GM18519 (cell line): ENCODE measurements around the gene RAP1GAP2.
"Not testable (repeated sequence)": the region's sequence is repeated elsewhere in the genome, so short reads cannot be mapped to it uniquely, and the experiment has no call there.

Experiments used
- ATAC-seq: cut with Tn5 transposase; IDR thresholded peaks from one replicate; pipeline ENCODE4 v1.9.1; 2021; ENCODE audit warnings: mild to moderate bottlenecking, moderate library complexity; ENCODE audit not compliant: unreplicated experiment, low FRiP score

The RAP1GAP2 gene

GRCh38 chr17:2785376-2785775 lies 10.9 kb upstream of the RAP1GAP2 start:
- not testable (repeated sequence) for ATAC-seq

- peak; percentile 58 for ATAC-seq
Observed at GRCh38 chr17:2786176-2786881, 9.9 kb upstream of the RAP1GAP2 start.

- ATAC-seq, result no peak
Observed at GRCh38 chr17:2789700-2790099, 6.5 kb upstream of the RAP1GAP2 start.

GRCh38 chr17:2792366-2793169 lies 3.7 kb upstream of the RAP1GAP2 start:
- ATAC-seq, result no peak

DNA sequence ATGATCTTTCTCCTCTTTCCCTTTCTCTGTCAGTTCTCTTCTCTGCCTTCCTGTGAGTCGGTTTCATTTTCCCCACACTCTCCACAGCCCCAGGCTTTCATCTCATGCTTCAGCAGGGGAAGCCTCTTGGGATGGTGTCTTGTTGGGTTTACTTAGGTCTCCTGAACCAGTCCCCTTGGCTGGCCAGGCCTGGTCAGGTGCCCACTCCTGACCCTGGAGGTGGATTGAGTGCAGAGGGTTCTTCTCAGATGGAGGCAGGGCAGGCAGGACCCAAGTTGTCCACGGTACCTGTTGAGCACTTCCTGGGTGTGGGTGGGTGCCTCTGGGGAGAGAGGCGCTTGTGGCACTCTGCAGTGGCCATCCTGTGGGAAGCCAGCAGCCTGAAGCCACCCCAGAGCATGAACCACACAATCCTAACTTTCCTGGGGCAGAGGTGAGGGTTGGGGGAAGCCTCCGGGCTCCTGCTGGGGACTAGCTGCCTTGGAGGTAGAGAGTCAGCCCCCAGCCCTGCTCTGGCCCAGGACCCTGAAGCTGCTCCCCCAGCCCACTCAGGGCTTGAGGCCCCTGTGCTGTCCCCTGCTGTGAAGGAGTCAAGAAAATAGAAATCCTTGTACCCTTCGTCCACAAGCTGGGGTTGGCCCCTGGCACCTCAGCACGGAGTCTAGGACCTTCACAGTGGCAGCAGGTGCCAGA lies 2.0 kb upstream of the RAP1GAP2 start:
- ATAC-seq, result no peak

GRCh38 chr17:2795441-2796163 lies 636 bp upstream of the RAP1GAP2 start:
- no peak for ATAC-seq

GRCh38 chr17:2797226-2797625 lies 988 bp downstream of the RAP1GAP2 start:
- ATAC-seq, result no peak

DNA sequence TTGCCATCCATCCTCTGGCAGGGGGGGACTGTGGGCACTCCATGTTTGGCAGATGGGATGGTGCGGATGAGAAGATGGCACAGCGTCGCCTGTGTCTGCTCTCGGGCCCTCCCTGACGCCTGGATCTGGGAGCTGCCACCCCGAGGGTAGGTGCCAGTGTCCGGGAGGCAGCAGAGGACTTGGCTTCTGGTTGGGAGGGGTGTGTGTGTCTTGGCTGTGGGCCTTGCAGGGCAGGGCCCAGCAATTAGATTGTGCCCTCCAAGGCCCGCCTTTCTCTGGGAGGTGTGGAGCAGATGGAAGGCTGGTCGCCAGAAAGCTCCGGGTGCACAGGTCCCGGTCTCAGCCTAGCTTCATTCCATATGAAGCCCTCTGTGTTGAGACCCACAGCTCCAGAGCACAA lies 1.4 kb downstream of the RAP1GAP2 start:
- no peak for ATAC-seq

DNA sequence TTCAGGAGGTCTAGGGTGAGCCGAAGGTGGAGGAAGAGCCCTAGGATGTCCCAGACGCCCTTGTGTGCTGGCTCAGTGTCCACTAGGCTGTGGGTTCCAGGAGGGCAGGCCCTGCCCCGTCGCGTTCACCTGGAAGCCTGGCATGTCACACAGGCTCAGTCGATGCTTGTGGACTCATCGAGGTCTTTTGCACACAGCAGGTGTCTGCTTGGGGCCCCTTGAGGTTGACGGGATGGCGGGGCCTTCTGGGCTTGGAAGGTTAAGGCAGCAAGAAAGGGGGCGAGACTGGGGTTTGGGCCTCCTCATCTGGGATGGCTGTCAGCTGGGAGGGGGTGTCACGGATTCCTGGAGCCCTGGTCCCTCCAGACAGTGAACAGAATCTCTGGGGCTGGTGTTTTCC lies 1.9 kb downstream of the RAP1GAP2 start:
- no peak for ATAC-seq

GRCh38 chr17:2798678-2799077 lies 2.4 kb downstream of the RAP1GAP2 start:
- no peak for ATAC-seq

DNA sequence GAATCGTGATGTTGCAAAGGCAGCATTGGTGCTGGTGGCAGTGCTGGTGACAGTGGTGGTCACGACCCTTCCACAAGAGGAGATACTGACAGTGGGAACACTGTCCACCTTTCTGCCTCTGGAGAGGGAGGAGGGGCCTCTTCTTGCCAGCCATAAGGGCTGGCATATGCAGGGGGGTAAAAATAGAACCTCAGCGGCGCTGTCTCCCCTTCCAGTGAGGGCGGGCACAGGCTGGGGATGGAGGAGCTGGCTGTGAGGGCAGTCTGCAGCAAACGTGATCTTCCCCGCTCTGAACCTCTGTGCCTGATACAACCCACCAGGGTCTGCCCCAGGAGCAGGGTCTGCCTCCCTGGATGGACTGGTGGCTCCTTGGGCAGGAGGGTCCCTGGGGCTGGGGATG lies 3.4 kb downstream of the RAP1GAP2 start:
- ATAC-seq, result no peak

DNA sequence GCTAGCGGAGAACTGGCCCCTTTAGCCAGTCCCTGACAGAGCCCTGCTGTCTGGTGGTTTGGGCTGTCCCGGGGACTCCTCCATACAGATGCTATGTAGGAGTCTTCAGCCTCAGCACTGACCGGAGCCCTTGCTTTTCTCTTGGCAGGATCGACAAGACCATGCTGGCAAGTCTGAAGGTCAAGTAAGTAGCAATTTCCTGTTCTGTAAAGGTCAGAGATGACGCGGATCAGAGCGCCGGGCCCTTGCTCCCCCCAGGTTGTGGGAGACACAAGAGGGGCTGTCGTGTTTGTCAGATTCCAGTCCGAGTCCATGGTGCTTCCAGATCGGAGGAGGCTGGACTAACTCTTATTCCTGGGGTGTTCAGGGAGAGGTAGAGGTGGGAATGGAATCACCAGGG lies 4.1 kb downstream of the RAP1GAP2 start:
- no peak for ATAC-seq

DNA sequence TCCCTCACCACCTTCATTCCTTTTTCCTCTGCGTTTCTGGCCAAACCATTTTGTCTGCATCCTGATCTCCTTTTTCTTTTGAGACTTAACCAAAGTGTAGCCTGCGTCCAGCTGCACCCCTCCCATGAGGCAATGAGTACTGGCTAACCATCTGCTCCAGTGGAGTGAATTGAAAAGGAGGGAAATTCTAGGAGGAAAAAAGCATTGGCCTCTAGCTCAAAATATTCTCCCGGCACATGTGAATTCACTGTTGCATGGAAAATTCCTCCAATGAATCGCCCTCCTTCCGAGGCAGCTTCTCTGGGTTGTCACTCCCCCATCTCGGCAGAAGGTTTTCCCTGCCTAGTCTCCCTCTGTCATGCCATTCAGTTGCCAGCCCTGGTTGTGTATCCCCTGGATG lies 5.6 kb downstream of the RAP1GAP2 start:
- ATAC-seq, result no peak

DNA sequence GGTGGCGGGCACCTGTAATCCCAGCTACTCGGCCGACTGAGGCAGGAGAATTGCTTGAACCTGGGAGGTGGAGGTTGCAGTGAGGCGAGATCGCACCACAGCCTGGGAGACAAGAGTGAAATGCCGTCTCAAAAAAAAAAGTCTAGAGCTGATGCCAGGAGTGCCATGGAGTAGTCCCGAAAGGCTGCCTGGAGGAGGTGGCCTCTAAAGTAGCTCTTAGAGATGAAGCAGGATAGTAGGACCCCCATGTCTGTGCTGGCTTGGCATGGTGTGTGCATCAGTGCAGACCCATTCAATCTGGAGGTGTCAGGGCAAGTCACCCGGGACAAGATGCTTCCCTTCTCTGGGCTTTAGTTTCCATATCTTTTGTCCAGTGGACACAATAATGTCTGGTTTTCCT lies 6.3 kb downstream of the RAP1GAP2 start:
- no peak for ATAC-seq

DNA sequence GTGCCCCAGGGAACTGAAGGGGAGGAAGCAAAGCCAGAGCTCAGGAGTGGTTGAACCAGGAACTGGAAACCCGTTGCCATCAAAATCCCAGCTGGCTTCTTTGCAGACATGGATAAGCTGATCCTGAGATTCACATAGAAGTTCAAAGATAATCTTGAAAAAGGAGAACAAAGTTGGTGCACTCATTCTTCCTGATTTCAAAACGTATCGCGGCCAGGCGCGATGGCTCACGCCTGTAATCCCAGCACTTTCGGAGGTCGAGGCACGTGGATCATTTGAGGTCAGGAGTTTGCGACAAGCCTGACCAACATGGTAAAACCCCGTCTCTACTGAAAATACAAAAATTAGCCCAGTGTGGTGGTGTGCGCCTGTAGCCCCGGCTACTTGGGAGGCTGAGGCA lies 7.1 kb downstream of the RAP1GAP2 start:
- no peak for ATAC-seq

DNA sequence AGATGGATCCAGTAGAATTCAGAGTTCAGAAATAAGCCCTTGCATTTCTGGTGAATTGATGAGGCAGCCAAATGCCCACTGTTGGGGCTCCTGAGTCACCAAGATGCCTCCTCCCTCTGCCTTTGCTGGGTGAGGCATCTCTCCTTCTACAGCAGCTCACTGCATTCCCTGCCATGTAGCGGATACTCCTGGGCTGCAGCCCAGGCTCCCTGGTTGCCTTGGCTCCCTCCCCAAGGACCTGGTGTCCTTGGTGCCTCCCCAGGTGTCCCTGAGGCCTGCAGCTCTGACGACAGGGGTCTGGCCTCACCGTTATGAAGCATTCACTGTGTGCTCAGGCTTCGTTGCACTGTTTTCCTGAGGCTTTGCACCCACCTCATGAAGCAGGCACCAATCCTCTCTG lies 7.7 kb downstream of the RAP1GAP2 start:
- ATAC-seq, result no peak

- ATAC-seq, result no peak
Observed at GRCh38 chr17:2804912-2805311, 8.7 kb downstream of the RAP1GAP2 start.

- ATAC-seq, result no peak
Observed at GRCh38 chr17:2805961-2806360, 9.7 kb downstream of the RAP1GAP2 start.

DNA sequence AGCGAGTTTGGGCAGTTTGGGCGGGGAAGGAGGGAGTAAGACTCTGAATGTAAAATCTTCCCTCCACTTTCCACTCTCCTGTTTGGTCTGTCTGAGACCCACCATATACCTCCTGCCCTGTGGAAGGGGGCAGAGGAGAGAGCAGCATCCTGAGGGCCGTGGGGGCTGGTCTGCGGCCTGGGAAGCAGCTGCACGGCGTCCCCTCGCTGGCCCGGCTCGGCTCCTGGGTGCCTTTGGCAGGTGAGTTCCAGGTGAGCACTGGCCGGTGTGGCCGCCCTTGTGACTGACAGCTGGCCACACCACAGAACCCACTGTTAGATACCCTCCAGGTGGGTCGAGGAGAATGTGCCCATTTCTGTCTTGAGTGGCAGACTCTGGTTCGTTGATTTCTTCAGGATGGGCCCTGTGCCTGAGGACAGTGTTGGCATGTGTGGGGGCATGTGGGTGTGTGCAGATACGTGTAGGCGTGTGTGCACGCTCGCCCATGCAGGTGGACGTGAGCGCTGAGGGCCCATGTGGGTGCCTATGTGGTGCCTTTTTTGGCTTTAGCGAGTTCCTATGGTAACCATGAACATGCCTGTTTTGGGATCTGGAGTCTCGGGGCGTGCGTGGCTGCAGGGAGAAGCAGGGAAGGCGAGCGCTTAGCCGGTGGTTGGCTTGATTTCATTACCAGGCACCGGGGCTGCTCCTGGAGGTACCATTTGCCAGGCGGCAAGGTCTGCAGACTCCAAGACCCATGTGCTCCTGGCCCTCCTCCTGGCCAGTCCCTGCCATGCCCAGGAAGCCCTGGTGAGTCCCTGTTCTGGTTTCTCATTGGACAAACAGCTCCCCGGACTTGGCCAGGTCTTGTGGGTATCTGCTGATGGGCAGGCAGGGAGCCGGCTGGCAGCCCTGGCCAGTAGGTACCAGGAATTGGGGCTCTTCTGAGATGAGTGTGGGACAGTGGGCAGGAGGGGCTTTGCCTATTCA lies 12.4 kb downstream of the RAP1GAP2 start:
- no peak for ATAC-seq

DNA sequence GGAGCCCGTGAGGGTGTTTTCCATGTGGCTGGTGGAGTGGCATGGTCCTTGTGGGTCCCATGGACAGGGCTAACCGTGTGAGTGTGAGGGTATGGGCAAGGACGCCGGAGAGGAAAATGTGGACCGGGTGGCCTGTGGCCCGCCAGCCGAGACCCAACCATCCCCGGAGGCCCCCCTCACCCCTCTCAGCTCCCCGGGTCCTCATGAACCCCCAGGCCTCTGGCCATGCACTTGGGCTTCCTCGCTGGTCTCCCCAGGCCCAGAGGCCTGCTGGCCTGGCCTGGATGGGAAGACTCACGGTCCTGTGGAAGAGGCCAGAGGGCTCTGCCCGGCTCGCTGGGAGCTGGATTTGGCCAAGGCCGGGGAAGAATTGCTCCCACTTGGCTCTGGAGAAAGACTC lies 13.1 kb downstream of the RAP1GAP2 start:
- no peak for ATAC-seq
